Nephron (organoid): ENCODE data around the gene TRMT112.
"Not testable (repeated sequence)": the region's sequence is repeated elsewhere in the genome, so short reads cannot be mapped to it uniquely, and the experiment has no call there.

Experiments used
- H3K27ac Mint-ChIP-seq, 3 experiments: 2 replicates each; pipeline ENCODE4 v1.8.0; 2020; ENCODE audit warnings: mixed read lengths in 3 of 3, mild to moderate bottlenecking in 2 of 3, moderate library complexity in 1 of 3
- H3K27me3 Mint-ChIP-seq: 2 replicates; pipeline ENCODE4 v1.8.0; 2021; ENCODE audit warnings: low read depth, mild to moderate bottlenecking, moderate library complexity, mixed read lengths
- H3K36me3 Mint-ChIP-seq: 2 replicates; pipeline ENCODE4 v1.8.0; 2020; ENCODE audit warnings: low read depth, mixed read lengths
- H3K4me1 Mint-ChIP-seq: 2 replicates; pipeline ENCODE4 v1.8.0; 2020; ENCODE audit warnings: mixed read lengths
- H3K4me3 Mint-ChIP-seq, 3 experiments: 2 replicates each; pipeline ENCODE4 v1.8.0; 2020; ENCODE audit warnings: mild to moderate bottlenecking in 3 of 3, mixed read lengths in 3 of 3, moderate library complexity in 2 of 3
- H3K9me3 Mint-ChIP-seq: 2 replicates; pipeline ENCODE4 v1.8.0; 2020; ENCODE audit warnings: mixed read lengths
- CTCF ChIP-seq, 3 experiments: fragments of 200-600 bp; sonication (generic); IDR thresholded peaks; one replicate each; pipeline ENCODE4 v1.5.0; 2021; ENCODE audit warnings: antibody characterized with exemption in 3 of 3; ENCODE audit not compliant: unreplicated experiment in 3 of 3

The TRMT112 gene

DNA sequence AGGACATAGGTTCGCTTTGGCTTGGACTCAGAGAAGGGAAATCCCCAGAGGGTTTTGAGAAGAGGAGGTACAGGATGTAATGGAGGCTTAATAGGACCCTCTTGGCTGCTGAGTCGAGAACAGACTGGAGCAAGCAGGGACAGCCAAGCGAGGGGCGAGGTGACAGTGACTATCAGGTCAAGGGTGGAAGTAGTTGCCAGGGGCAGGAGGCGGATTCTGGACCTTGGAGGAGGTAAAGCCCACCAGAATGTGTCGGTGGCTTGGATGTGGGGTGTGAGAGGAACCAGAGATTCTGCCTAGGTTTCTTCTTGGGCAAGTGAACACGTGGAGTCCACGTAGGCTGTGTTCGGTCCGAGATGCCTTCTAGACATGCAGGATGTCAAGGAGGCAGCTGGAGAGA is 4.4 kb downstream of the TRMT112 start:
- Mint-ChIP-seq H3K9me3 (no peaks in the 10 kb centered on the region), H3K27ac (peak overlapping the region in 2 of 3 experiments; percentile 6 to 94), H3K4me1 (peaks cover 14% of the 10 kb centered on the region), H3K36me3 (peaks cover 16% of the 10 kb centered on the region), H3K4me3 (peak overlapping the region; percentile 52 to 76 (median 72)), H3K27me3 (no peaks in the 10 kb centered on the region)
- TF ChIP-seq CTCF (IDR thresholded peaks at IDR 0.05; ENCODE audit: unreplicated experiment in 3 of 3) = no peak

- Mint-ChIP-seq H3K4me1 (peaks cover 25% of the 10 kb centered on the region), H3K27me3 (peaks cover 18% of the 10 kb centered on the region), H3K4me3 (peak overlapping the region; percentile 55 to 79 (median 71)), H3K27ac (peak overlapping the region; percentile 31 to 63 (median 48))
- not testable (repeated sequence) for H3K9me3 Mint-ChIP-seq, H3K36me3 Mint-ChIP-seq
These were observed 9.6 kb downstream of the TRMT112 start for GRCh38 chr11:64307795-64308194.

DNA sequence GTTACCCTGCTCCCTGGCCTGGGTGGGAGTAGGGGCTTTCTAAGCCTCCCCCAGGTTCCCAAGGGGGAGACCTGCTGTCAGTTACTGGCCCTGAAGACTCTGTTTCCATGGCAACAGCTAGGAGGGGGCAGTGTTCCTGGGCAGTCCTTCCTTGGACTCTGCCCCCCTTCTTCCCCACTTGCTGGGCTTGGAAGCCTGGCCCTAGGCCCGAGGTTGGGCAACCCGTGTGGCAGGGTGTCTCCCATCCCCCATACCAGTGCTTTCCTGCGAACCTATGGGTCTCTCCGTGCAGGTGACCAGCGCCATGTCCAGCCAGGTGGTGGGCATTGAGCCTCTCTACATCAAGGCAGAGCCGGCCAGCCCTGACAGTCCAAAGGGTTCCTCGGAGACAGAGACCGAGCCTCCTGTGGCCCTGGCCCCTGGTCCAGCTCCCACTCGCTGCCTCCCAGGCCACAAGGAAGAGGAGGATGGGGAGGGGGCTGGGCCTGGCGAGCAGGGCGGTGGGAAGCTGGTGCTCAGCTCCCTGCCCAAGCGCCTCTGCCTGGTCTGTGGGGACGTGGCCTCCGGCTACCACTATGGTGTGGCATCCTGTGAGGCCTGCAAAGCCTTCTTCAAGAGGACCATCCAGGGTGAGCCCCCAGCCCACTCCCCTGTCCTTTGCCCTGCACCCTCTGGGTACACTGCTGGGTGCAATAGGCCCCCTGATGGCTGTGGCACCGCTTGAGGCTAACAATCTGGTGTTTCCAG is 10.3 kb downstream of the TRMT112 start:
- H3K36me3 Mint-ChIP-seq = peaks cover 3% of the 10 kb centered on the region
- peaks cover 21% of the 10 kb centered on the region for H3K4me1 Mint-ChIP-seq
- H3K4me3 Mint-ChIP-seq = peak overlapping the region; percentile 93 to 97 (median 95)
- no peak for TF ChIP-seq CTCF (IDR thresholded peaks at IDR 0.05; ENCODE audit: unreplicated experiment in 3 of 3)
- peak overlapping the region; percentile 48 to 94 (median 63) for H3K27ac Mint-ChIP-seq
- H3K9me3 Mint-ChIP-seq = no peaks in the 10 kb centered on the region
- H3K27me3 Mint-ChIP-seq = peaks cover 23% of the 10 kb centered on the region

DNA sequence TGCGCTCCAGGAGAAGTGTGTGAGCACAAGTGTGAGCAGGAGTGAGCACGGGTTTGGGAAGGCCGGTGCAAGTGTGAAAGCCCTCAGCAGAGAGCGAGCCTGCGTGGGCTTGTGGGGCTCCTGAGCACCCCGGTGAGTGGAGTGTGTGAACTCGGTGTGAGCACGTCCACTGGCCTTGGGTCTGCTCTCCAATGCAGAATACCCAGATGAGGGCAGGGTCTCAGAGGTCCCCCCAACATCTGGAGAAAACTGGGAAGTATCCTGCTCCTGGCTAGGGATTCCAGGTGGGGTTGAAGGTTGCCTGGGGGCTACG is 10.8 kb downstream of the TRMT112 start:
- Mint-ChIP-seq H3K9me3 (no peaks in the 10 kb centered on the region), H3K27me3 (peaks cover 28% of the 10 kb centered on the region), H3K4me1 (peaks cover 21% of the 10 kb centered on the region), H3K27ac (peak overlapping the region; percentile 76 to 94 (median 81)), H3K36me3 (peaks cover 3% of the 10 kb centered on the region), H3K4me3 (peak overlapping the region; percentile 93 to 97 (median 95))
- no peak for TF ChIP-seq CTCF (IDR thresholded peaks at IDR 0.05; ENCODE audit: unreplicated experiment in 3 of 3)

- Mint-ChIP-seq H3K4me1 (peaks cover 21% of the 10 kb centered on the region), H3K9me3 (no peaks in the 10 kb centered on the region), H3K36me3 (peaks cover 2% of the 10 kb centered on the region), H3K27ac (peak overlapping the region; percentile 76 to 94 (median 81)), H3K4me3 (peak overlapping the region; percentile 93 to 97 (median 95)), H3K27me3 (peaks cover 34% of the 10 kb centered on the region)
- peak in 1 of 3 experiments; percentile 44 for TF ChIP-seq CTCF (IDR thresholded peaks at IDR 0.05; ENCODE audit: unreplicated experiment in 3 of 3)
These were observed 11.4 kb downstream of the TRMT112 start for GRCh38 chr11:64305691-64306562.

DNA sequence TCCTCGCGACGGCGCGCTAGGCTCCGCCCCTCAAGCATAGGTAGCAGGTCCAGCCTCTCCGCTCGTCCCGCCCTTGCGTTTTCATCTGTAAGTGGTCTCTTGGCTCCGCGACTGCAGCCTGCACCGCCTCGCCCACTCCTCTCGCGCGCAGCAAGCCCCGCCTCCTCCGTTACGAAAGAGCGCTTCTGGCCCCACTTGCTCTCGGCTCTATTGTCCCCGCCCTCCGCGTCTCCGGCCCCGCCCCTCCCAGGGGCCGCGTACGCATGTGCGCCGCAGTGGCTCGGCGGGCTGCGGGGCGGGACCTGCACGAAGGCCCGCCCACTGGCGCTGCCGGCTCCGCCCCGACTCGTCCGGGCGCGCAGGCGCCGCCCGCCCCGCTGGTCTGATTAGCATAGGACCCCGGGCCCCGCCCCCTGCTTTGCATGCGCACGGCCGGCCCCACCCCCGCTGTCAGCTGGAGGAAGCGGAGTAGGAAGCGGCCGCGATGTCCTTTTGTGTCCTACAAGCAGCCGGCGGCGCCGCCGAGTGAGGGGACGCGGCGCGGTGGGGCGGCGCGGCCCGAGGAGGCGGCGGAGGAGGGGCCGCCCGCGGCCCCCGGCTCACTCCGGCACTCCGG is 12.2 kb downstream of the TRMT112 start, which contains the start of gene ESRRA:
Gene ESRRA (plus strand): TSS at position 450 of the 616 bp plus-strand sequence. CDS start 1,656 bp downstream, outside the sequence.
- no peaks in the 10 kb centered on the region for H3K36me3 Mint-ChIP-seq
- peak within 1 kb of the TSS; percentile 93 to 97 (median 95) for H3K4me3 Mint-ChIP-seq
- H3K4me1 Mint-ChIP-seq = peaks cover 26% of the 10 kb centered on the region
- H3K27me3 Mint-ChIP-seq = peaks cover 42% of the 10 kb centered on the region
- H3K27ac Mint-ChIP-seq = peak within 1 kb of the TSS; percentile 76 to 97 (median 94)
- H3K9me3 Mint-ChIP-seq = no peaks in the 10 kb centered on the region
- no peak for TF ChIP-seq CTCF (IDR thresholded peaks at IDR 0.05; ENCODE audit: unreplicated experiment in 3 of 3)
